ENCODE measurements around the gene LARGE1.

Gene LARGE1

DNA sequence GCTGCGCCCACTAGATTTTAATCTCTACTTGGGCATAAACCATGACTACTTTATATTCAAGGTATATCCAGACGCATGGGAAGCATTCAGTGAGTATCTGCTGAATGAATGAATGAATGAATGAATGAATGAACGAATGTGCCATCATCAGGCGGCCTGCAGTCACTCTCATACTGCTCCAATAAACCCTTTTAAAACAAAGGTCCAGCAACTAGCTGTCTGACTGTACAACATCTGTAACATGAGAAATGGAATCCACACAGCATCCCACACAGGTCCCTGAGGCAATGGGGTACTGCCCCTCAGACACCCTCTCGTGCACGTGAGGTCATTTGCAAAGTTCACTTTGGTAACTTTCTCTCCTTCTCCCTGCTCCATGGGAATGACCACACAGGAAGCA is 147.5 kb downstream of the LARGE1 start:
- no peak for DNase-seq (ENCODE audit: low read depth)

GRCh38 chr22:33771136-33771535 is 149.1 kb downstream of the LARGE1 start:
- DNase-seq (ENCODE audit: low read depth), result no peak

DNA sequence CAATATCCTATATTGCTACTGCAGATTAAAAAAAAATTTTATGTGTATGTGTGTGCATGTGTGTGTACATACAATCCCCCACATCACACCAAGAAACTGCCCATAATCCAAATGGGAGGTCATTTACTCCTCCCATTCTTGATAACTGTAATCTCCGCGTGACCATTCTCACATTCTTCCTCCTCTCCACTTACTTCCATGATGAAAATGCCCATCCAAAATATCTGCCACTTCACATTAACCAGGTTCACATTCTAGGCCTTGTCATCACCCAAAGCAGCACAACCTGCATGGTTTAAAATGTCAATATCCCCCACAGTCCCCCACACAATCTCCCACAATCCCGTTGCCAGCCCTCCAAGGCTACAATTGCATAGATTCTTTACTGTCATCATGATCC is 149.6 kb downstream of the LARGE1 start:
- no peak for DNase-seq (ENCODE audit: low read depth)

GRCh38 chr22:33766091-33766490 is 154.2 kb downstream of the LARGE1 start:
- no peak for DNase-seq (ENCODE audit: low read depth)

GRCh38 chr22:33758961-33759360 is 161.3 kb downstream of the LARGE1 start:
- DNase-seq (ENCODE audit: low read depth), result no peak

DNA sequence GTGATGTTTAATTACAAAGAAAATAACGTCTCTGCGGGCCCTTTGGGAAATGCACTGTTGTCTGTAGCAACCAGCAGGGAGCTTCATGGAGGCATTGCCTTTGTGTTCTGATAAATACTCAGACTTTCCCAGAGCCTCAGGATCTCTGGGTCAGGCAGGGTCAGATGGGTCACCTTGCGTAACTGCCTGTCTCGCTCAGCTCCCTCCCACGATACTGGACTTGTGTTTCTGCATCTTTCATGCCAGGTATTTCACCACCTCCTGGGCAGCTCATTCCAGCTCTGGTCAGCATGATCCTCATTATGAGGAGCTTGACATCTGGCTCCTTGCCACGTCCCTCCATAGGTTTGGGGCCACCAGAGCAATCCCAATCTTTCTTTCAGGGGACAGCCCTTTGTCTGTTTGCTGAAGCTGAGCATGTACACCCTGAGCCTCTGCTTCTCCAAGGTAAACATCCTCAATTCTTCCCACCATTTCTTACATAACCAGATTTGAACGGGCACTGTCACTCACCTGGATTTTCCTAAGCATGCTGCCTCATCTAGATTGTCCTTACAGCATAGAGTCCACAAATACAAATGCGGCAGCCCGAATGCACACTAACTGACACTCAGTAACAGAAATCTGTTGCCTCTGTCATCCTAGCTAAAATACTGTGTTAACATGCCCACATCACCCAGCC is 162.3 kb downstream of the LARGE1 start:
- no peak for DNase-seq (ENCODE audit: low read depth)

DNA sequence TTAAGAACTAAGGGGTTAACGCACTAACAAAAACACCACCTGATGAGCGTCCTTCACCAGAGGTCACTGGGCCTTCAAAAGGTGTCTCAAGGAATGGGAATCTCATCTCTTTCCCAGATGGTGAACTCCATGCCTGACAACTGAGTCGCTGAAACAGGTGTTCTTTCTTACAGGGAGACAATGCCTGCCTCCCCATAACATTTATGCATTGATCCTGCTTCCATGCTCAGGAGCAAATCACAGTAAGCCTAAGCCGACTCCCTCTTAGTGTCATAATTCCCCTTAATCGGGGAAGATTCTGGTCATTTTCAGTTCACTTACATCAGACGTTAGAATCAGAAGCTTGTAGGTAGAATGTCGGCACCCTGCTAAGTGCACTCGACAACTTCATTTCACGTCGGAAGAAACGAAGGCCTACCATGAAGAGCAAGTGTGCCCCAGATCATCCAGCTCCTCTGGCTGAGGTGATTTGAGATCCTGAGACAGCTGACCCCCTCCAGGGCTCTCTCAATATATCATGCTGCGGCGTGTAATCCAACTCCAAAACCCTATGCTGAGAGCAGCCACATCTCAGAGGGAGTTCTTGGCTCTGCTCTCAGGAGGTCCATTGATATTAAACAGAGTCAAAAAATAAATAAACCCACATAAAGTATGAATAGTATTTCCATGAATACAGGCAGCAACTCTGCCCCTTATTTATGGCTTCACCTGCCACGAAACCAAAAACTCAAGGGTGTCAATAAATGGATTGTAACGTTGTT is 163.1 kb downstream of the LARGE1 start:
- DNase-seq (ENCODE audit: low read depth), result no peak

DNA sequence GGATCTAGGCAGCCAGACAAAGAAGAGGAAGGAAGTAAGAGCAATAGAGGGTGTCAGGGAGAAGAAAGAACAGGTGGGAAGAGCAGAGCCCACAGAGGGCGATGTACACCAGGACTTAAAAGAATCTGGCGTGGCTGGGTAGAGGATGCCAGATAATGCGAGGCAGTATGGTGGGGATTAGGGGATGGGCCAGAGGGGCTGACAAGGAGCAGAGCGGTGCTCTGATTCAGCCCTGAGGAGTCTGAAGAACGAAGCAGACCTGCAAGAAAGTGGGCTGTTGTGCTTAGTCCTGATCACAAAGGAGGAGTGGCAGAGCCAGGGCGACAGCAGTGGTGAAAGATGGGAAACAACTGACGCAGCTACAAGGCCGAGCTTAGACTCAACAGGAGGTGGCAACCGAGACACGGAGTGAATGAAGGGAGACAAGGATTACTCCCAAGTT is 163.7 kb downstream of the LARGE1 start:
- no peak for DNase-seq (ENCODE audit: low read depth)

- no peak for DNase-seq (ENCODE audit: low read depth)
Measured at GRCh38 chr22:33748714-33749113, 171.6 kb downstream of the LARGE1 start.

- DNase-seq (ENCODE audit: low read depth), result no peak
Measured at GRCh38 chr22:33747576-33748180, 172.6 kb downstream of the LARGE1 start.

GRCh38 chr22:33747029-33747428 is 173.2 kb downstream of the LARGE1 start:
- no peak for DNase-seq (ENCODE audit: low read depth)

DNA sequence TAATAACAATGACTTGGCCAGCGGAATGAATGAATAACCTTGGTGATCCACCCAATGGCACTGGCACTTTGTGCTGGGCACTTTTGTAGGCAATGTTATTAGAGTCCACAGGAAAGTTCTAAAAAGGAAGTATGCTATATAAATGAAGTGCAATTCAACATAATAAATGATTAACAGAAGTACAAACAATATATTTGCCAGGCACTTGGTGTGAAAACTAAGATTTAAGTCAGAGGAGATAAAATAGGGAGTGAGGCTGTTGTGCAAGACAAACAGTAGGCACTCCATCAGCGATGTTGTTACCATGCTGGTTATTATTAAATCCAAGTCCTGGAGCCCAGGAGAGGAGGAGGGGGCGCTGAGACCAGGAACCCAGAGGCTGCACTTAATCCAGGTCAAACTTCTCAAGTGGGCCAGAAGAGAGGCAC is 173.8 kb downstream of the LARGE1 start:
- no peak for DNase-seq (ENCODE audit: low read depth)

GRCh38 chr22:33745501-33745900 is 174.8 kb downstream of the LARGE1 start:
- no peak for DNase-seq (ENCODE audit: low read depth)

DNA sequence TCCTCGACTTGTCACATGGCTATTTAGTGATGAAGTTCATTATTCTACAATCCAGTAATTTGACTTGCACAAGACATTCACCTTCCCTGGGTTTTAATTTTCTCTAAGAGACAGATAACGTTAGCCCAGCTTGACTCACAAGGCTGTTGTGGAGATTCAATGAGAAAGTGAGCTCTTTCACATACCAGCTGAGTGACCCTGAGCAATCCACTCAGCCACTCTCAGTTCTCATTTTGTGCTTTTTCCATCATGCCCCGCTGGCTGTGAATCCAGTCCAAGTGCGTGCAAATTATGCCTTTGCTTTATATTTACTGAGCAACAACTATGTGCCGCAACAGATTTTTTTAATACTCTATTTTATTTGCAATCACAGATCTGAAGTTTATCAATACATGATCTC is 176.5 kb downstream of the LARGE1 start:
- no peak for DNase-seq (ENCODE audit: low read depth)

DNA sequence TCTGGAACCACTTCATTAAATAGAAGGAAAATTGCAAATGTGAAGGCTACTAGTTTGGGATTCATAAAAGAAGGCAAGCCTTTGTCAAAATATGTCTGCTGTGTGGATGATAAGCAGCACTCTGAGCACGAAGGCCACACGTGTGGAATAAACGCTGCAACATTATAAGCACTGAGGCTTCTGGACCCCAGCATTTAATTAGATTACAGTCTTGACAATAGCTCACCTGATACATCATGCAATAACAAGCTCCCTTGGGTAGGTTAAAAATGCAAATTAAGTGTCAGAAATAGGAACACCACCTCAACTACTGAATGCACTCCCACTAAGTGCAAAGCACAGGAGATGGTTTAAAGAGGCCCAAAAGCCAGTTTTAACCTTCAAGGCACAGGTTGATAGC is 179.3 kb downstream of the LARGE1 start:
- no peak for DNase-seq (ENCODE audit: low read depth)

- no peak for DNase-seq (ENCODE audit: low read depth)
Measured at GRCh38 chr22:33739516-33739915, 180.8 kb downstream of the LARGE1 start.

GRCh38 chr22:33737662-33738061 is 182.6 kb downstream of the LARGE1 start:
- DNase-seq (ENCODE audit: low read depth), result no peak

DNA sequence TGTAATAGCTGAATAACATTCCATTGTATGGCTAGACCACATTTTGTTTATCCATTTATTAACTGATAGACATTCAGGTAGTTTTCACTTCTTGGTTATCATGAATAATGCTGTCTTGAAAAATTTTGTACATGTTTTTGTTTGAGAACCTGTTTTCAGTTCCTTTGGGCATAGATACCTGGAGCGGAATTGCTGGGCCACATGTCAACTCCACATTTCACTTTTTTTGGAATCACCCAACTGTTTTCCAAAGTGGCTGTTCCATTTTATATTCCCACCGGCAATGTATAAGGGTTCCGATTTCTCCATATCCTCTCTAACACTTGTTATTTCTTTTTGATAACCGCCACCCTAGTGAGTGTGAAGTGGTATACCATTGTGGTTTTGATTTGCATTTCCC is 184.3 kb downstream of the LARGE1 start:
- DNase-seq (ENCODE audit: low read depth), result no peak

DNA sequence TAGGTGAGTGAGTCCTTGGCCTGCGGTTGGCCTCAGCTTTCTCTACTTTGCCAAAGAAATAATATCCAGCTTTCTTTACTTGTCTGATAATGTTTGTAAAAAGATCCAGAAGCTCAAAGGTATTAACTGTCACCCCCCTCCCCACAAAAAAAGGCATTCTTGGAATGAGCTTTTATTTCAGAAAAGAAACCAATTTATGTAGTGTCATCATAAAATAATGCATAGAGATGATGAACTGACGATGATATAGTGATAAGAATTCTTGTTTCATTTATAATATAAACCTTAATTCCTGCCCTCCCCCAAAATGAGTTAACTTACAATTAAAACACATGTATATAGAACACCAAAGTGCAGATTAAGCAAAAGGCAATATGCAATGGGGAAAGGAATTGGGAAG is 191.4 kb downstream of the LARGE1 start:
- DNase-seq (ENCODE audit: low read depth), result no peak

GRCh38 chr22:33726294-33726734 is 194.0 kb downstream of the LARGE1 start:
- DNase-seq (ENCODE audit: low read depth), result no peak

GRCh38 chr22:33723915-33724314 is 196.4 kb downstream of the LARGE1 start:
- DNase-seq (ENCODE audit: low read depth), result no peak

GRCh38 chr22:33722816-33723215 is 197.5 kb downstream of the LARGE1 start:
- no peak for DNase-seq (ENCODE audit: low read depth)
